Measurements from ENCODE around the gene EIPR1.
"Not testable (repeated sequence)": the region's sequence is repeated elsewhere in the genome, so short reads cannot be mapped to it uniquely, and the experiment has no call there.

EIPR1 gene

GRCh38 chr2:3357926-3358325 lies 19.7 kb downstream of the EIPR1 start:
- ATAC-seq (replicated peaks) (no peak), DNase-seq (no peak)
- no peak overlapping the region for H3K4me3 Mint-ChIP-seq
- peak overlapping the region; percentile 43 for H3K27ac Mint-ChIP-seq
- no peaks in the 10 kb centered on the region for H3K27me3 Mint-ChIP-seq
- no peaks in the 10 kb centered on the region for H3K9me3 Mint-ChIP-seq
- peaks cover 32 to 44% of the 10 kb centered on the region in 2 donors for H3K4me1 Mint-ChIP-seq
- H3K36me3 Mint-ChIP-seq, result peaks cover 26 to 42% of the 10 kb centered on the region in 2 donors

GRCh38 chr2:3357446-3357845 lies 20.2 kb downstream of the EIPR1 start:
- peaks cover 29 to 42% of the 10 kb centered on the region in 2 donors for H3K36me3 Mint-ChIP-seq
- not testable (repeated sequence) for H3K27me3 Mint-ChIP-seq, DNase-seq, H3K9me3 Mint-ChIP-seq, H3K4me3 Mint-ChIP-seq, H3K27ac Mint-ChIP-seq
- peaks cover 27 to 39% of the 10 kb centered on the region in 2 donors for H3K4me1 Mint-ChIP-seq
- ATAC-seq (replicated peaks), result peak; percentile 61 to 64

- ATAC-seq (replicated peaks) (no peak), DNase-seq (no peak)
- no peak overlapping the region for H3K27ac Mint-ChIP-seq
- H3K4me1 Mint-ChIP-seq, result peaks cover 21 to 35% of the 10 kb centered on the region in 2 donors
- no peaks in the 10 kb centered on the region for H3K27me3 Mint-ChIP-seq
- H3K9me3 Mint-ChIP-seq, result peaks cover 5% of the 10 kb centered on the region in 2 donors
- no peak overlapping the region for H3K4me3 Mint-ChIP-seq
- H3K36me3 Mint-ChIP-seq, result peaks cover 32 to 43% of the 10 kb centered on the region in 2 donors
Measured at GRCh38 chr2:3356799-3357198, 20.8 kb downstream of the EIPR1 start.

GRCh38 chr2:3355951-3356569 lies 21.6 kb downstream of the EIPR1 start:
- H3K9me3 Mint-ChIP-seq, result peaks cover 5% of the 10 kb centered on the region in 2 donors
- peaks cover 34 to 45% of the 10 kb centered on the region in 2 donors for H3K36me3 Mint-ChIP-seq
- H3K4me1 Mint-ChIP-seq, result peaks cover 16 to 27% of the 10 kb centered on the region in 2 donors
- DNase-seq (no peak), ATAC-seq (replicated peaks) (no peak)
- H3K27me3 Mint-ChIP-seq, result no peaks in the 10 kb centered on the region
- H3K4me3 Mint-ChIP-seq, result no peak overlapping the region
- no peak overlapping the region for H3K27ac Mint-ChIP-seq

GRCh38 chr2:3354986-3355385 lies 22.6 kb downstream of the EIPR1 start:
- ATAC-seq (replicated peaks) (no peak), DNase-seq (no peak)
- Mint-ChIP-seq H3K27ac (no peak overlapping the region), H3K4me1 (peaks cover 11 to 17% of the 10 kb centered on the region in 2 donors), H3K27me3 (no peaks in the 10 kb centered on the region), H3K4me3 (no peak overlapping the region), H3K36me3 (peaks cover 43 to 56% of the 10 kb centered on the region in 2 donors), H3K9me3 (peaks cover 5 to 11% of the 10 kb centered on the region in 2 donors)

- ATAC-seq (replicated peaks) (no peak), DNase-seq (no peak)
- Mint-ChIP-seq H3K36me3 (peaks cover 62 to 81% of the 10 kb centered on the region in 2 donors), H3K9me3 (peaks cover 5 to 11% of the 10 kb centered on the region in 2 donors), H3K27me3 (no peaks in the 10 kb centered on the region), H3K4me3 (no peak overlapping the region), H3K27ac (no peak overlapping the region), H3K4me1 (peaks cover 0 to 2% of the 10 kb centered on the region in 2 donors)
Measured at GRCh38 chr2:3349211-3349693, 28.4 kb downstream of the EIPR1 start.

GRCh38 chr2:3348767-3349166 lies 28.9 kb downstream of the EIPR1 start:
- H3K36me3 Mint-ChIP-seq, result peaks cover 59 to 80% of the 10 kb centered on the region in 2 donors
- H3K4me3 Mint-ChIP-seq, result no peak overlapping the region
- peaks cover 0 to 2% of the 10 kb centered on the region in 2 donors for H3K4me1 Mint-ChIP-seq
- no peak overlapping the region for H3K27ac Mint-ChIP-seq
- no peaks in the 10 kb centered on the region for H3K27me3 Mint-ChIP-seq
- ATAC-seq (replicated peaks) (no peak), DNase-seq (no peak)
- peaks cover 5 to 11% of the 10 kb centered on the region in 2 donors for H3K9me3 Mint-ChIP-seq

- DNase-seq (no peak), ATAC-seq (replicated peaks) (no peak)
- Mint-ChIP-seq H3K4me3 (no peak overlapping the region), H3K36me3 (peaks cover 48 to 66% of the 10 kb centered on the region in 2 donors), H3K27ac (no peak overlapping the region), H3K4me1 (peaks cover 0 to 9% of the 10 kb centered on the region in 2 donors), H3K9me3 (peaks cover 0 to 6% of the 10 kb centered on the region in 2 donors), H3K27me3 (no peaks in the 10 kb centered on the region)
Measured at GRCh38 chr2:3345621-3346020, 32.0 kb downstream of the EIPR1 start.

GRCh38 chr2:3344897-3345296 lies 32.7 kb downstream of the EIPR1 start:
- no peak for ATAC-seq (replicated peaks)
- Mint-ChIP-seq H3K9me3 (no peaks in the 10 kb centered on the region), H3K27me3 (no peaks in the 10 kb centered on the region), H3K4me1 (peaks cover 0 to 9% of the 10 kb centered on the region in 2 donors), H3K4me3 (no peak overlapping the region), H3K27ac (no peak overlapping the region), H3K36me3 (peaks cover 41 to 61% of the 10 kb centered on the region in 2 donors)
- no peak for DNase-seq

GRCh38 chr2:3343012-3343411 lies 34.6 kb downstream of the EIPR1 start:
- Mint-ChIP-seq H3K27ac (no peak overlapping the region), H3K36me3 (peaks cover 34 to 49% of the 10 kb centered on the region in 2 donors), H3K27me3 (no peaks in the 10 kb centered on the region), H3K9me3 (no peaks in the 10 kb centered on the region), H3K4me1 (peaks cover 0 to 9% of the 10 kb centered on the region in 2 donors), H3K4me3 (no peak overlapping the region)
- no peak for ATAC-seq (replicated peaks)
- DNase-seq, result no peak

GRCh38 chr2:3342324-3342723 lies 35.3 kb downstream of the EIPR1 start:
- Mint-ChIP-seq H3K4me3 (no peak overlapping the region), H3K36me3 (peaks cover 27 to 47% of the 10 kb centered on the region in 2 donors), H3K9me3 (no peaks in the 10 kb centered on the region), H3K27ac (no peak overlapping the region), H3K4me1 (peaks cover 0 to 7% of the 10 kb centered on the region in 2 donors), H3K27me3 (no peaks in the 10 kb centered on the region)
- ATAC-seq (replicated peaks), result no peak
- DNase-seq, result no peak

- no peak overlapping the region for H3K27ac Mint-ChIP-seq
- H3K9me3 Mint-ChIP-seq, result no peaks in the 10 kb centered on the region
- no peaks in the 10 kb centered on the region for H3K27me3 Mint-ChIP-seq
- H3K36me3 Mint-ChIP-seq, result peaks cover 29 to 46% of the 10 kb centered on the region in 2 donors
- peaks cover 0 to 7% of the 10 kb centered on the region in 2 donors for H3K4me1 Mint-ChIP-seq
- H3K4me3 Mint-ChIP-seq, result no peak overlapping the region
- ATAC-seq (replicated peaks), result no peak
- DNase-seq, result no peak
Measured at GRCh38 chr2:3341336-3341735, 36.3 kb downstream of the EIPR1 start.

- DNase-seq, result no peak
- Mint-ChIP-seq H3K4me1 (peaks cover 0 to 7% of the 10 kb centered on the region in 2 donors), H3K27me3 (no peaks in the 10 kb centered on the region), H3K27ac (no peak overlapping the region), H3K9me3 (peaks cover 3 to 5% of the 10 kb centered on the region in 2 donors), H3K4me3 (no peak overlapping the region), H3K36me3 (peaks cover 36 to 48% of the 10 kb centered on the region in 2 donors)
- ATAC-seq (replicated peaks), result no peak
Measured at GRCh38 chr2:3340144-3340543, 37.5 kb downstream of the EIPR1 start.

- no peak for DNase-seq
- no peak for ATAC-seq (replicated peaks)
- H3K36me3 Mint-ChIP-seq, result peaks cover 48 to 57% of the 10 kb centered on the region in 2 donors
- peak overlapping the region; percentile 37 for H3K27ac Mint-ChIP-seq
- no peaks in the 10 kb centered on the region for H3K27me3 Mint-ChIP-seq
- H3K4me3 Mint-ChIP-seq, result no peak overlapping the region
- H3K9me3 Mint-ChIP-seq, result peaks cover 3 to 5% of the 10 kb centered on the region in 2 donors
- H3K4me1 Mint-ChIP-seq, result peaks cover 0 to 9% of the 10 kb centered on the region in 2 donors
Measured at GRCh38 chr2:3338340-3338739, 39.3 kb downstream of the EIPR1 start.

- H3K36me3 Mint-ChIP-seq, result peaks cover 57 to 65% of the 10 kb centered on the region in 2 donors
- no peaks in the 10 kb centered on the region for H3K27me3 Mint-ChIP-seq
- no peak overlapping the region for H3K4me3 Mint-ChIP-seq
- no peak for DNase-seq
- H3K4me1 Mint-ChIP-seq, result peaks cover 6% of the 10 kb centered on the region in 2 donors
- no peak for ATAC-seq (replicated peaks)
- no peak overlapping the region for H3K27ac Mint-ChIP-seq
- H3K9me3 Mint-ChIP-seq, result peaks cover 3 to 5% of the 10 kb centered on the region in 2 donors
Measured at GRCh38 chr2:3336844-3337243, 40.8 kb downstream of the EIPR1 start.

All from stimulated activated naive B cell treated with anti-CD40 and anti-IgM and Interleukin-4, amounts not matched to agents 10 μg/mL and 1 μg/mL and 100 μg/mL, for 72 hours (primary cell).